HG02981 (cell line): ENCODE measurements around the gene GALNT9.
"Not testable (repeated sequence)": the region's sequence is repeated elsewhere in the genome, so short reads cannot be mapped to it uniquely, and the experiment has no call there.

Experiments used
- ATAC-seq: cut with Tn5 transposase; IDR thresholded peaks from one replicate; pipeline ENCODE4 v1.9.1; 2021; ENCODE audit warnings: mild to moderate bottlenecking, moderate library complexity; ENCODE audit not compliant: unreplicated experiment

The GALNT9 gene

DNA sequence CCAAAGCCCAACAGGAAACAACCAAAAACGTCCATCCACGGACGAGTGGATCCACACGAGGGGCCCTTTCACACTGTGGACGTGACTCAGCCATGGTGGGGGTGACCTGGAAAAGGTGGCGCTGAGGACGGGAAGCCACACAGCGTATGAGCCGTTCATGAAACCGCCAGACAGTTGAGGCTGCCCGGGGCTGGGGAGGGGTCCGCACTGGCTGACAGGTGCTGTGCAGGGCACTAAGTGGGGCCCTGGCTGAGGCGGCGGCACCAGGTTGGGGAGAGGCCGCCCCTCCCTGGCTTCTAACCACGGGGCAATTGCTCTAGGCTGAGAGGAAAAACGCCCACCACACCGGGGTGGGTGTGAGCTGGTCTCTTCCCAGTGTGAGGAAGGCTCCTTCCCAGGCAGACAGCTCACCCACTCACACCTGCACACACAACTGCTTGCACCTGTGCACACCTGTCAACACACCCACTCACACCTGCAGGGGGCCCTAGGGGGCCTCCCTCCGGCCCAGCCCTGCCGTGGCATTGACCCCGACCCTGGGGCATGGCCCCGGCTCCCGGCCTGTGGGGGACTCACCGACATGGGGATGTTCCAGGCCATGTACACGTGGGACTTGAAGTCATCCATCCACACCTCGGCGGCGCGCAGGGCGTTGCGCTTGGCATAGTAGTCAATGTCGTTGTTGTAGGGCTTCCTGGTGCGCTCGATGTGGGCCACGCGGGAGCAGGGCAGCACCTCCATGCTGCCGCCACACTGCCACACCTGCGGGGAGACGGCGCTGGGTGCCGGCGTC lies 126.3 kb downstream of the GALNT9 start:
- ATAC-seq = no peak

DNA sequence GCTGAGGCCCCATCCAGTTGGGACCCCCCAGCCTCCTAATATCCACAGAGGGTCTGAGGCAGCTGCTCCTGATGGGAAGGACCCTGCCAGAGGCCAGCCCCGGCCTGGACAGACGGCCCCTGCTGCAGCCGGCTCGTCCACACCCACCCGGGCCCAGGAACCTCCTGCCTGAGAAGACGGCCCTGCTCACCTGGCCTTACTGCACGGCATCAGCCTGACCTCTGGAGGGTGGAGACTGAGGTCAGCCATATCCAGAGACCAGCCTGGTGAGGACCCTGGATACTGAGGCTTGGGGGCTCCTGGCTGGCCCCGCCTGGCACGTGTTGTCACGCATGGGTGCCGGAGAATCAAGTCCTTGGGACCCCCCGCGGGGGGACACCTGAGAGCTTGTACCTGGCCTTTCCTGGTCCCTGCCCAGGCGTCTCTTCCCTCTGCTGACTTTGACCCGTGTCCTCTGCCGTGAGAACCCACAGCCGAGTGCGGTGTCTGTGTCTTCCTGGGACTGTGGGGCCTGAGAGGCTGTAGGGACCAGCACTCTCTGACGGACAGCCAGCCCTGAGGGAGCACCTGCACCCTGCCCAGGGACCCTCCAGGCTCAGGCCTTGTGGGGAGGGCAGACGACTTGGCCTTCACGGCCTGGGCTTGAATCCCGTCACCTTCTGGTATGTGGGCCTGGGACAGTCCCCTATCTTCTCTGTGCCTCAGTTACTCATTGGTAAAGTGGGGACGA lies 127.8 kb downstream of the GALNT9 start:
- no peak for ATAC-seq

GRCh38 chr12:132200800-132201199 lies 128.6 kb downstream of the GALNT9 start:
- no peak for ATAC-seq

GRCh38 chr12:132199526-132200319 lies 129.7 kb downstream of the GALNT9 start:
- ATAC-seq = no peak

GRCh38 chr12:132199101-132199500 lies 130.3 kb downstream of the GALNT9 start:
- ATAC-seq = no peak

DNA sequence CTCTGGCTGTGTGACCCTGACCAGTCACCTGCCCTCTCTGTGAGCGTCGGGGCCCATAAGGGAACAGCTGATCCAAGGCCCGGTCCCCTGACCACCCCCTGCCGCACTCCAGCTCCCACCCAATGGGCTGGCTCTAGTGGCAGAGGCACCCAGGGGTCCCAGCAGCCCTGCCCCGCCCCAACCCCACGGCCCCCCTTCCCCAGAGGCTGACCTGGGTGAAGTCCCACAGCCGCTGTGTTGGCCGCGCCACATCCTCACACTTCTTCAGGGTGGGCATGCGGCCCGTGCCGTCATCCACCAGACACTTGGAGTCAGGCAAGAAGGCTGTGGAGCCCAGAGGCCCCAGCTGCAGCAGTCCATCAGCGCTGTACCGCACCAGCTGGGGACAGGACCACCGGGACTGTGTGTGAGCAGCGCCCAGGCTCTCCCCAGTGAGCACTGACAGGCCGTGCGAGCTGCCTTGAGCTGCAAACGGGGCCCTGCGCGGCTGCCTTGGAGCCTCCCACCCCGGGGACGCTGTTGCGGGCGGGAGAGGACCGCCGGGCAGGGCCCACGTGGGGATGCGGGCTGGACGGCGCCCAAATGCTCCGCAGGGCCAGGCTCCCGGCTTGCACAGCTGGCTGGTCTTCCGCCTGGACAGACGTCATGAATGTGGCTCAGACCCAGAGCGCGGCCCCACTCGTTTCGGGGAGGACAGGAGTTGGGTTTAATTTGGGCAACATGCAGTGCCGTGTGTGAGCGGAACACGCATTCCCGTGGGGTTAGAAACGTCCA lies 131.6 kb downstream of the GALNT9 start:
- ATAC-seq = no peak

DNA sequence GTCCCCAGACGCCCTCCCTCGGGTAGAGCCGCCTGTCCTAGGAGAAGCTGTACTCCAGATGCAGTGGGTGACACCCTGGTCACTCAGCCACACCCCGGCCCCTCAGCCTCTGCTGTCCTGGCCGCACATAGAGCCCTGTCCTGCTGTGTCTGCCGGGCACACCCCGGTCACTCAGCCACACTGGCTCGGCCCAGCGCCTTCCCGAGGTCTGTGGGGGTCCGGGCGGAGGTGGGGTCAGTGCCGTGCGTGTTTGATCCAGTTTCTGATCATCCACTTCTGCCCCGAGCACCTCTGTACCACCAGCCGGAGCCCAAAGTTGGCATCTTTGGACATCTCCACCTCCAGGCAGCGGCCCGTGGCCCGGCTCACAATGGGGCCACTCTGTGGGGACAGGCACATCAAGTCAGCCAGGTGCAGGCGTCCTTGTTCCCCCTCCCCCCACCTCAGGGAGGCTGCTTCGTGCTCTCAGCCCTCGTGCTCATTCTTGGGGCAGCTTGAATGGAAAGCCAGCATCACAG lies 132.5 kb downstream of the GALNT9 start:
- ATAC-seq = no peak

- no peak for ATAC-seq
These were observed 133.1 kb downstream of the GALNT9 start for GRCh38 chr12:132196038-132196872.

- not testable (repeated sequence) for ATAC-seq
These were observed 134.1 kb downstream of the GALNT9 start for GRCh38 chr12:132195242-132195641.

DNA sequence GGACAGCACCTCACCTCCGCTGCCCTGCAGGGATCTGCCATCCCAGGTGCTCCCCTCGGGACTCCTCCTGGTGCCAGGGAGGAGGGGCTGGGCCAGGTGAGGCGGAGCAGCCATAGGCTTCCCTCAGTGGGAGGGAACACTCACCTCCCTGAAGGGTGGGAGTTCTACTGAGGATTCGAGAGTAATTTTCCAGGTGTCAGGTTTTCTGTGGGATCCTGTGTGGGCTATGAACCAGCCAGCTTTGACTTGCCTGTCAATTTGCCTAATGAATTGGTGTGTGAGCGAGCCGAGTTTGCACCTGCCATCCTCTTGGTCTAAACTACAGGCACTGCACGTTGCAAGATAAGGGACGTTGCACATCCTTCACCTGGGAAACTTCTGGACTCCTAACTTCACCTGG lies 134.8 kb downstream of the GALNT9 start:
- ATAC-seq = no peak

- no peak for ATAC-seq
These were observed 135.3 kb downstream of the GALNT9 start for GRCh38 chr12:132194056-132194455.

DNA sequence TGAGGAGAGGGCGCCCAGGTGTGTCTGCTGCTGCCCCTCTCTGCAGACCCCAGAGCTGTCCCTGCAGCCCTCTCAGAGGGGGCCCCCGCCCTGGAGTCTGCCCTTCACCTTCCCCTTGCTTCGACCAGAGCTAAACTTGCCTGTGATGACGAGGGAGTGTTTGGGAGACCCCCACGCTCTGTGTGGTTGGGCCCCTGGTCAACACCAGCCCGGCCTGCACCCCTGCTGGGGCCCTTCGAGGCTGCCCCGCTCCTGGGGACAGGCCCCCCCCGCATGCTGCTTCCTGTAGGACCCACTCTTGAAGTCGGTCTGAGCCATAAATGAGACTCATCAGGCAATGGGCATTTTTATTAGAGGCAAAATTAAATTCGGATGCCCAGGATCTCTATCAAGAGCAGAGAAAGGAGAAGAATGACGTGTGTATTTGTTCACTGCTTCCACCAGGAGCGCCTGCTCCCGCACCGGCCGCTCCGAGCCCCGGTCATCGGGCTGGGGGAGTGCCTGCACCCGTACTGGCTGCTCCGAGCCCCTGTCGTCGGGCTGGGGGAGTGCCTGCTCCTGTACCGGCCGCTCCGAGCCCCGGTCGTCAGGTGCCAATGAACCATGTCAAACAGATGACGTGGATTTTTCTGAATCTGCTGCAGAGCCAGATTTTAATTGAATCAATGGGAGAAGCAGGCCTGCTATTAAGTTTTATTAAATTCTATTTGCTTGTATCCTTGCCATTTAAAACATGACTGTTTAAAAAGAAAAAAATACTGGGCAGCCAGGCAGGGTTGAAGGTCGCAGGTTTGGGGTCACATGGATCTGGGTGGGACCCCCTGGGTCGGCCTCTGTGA lies 137.5 kb downstream of the GALNT9 start:
- ATAC-seq = no peak

GRCh38 chr12:132190834-132191500 lies 138.4 kb downstream of the GALNT9 start:
- no peak for ATAC-seq

GRCh38 chr12:132190012-132190755 lies 139.2 kb downstream of the GALNT9 start:
- peak; percentile 22 for ATAC-seq

GRCh38 chr12:132189378-132190011 lies 139.9 kb downstream of the GALNT9 start:
- ATAC-seq = peak; percentile 86

DNA sequence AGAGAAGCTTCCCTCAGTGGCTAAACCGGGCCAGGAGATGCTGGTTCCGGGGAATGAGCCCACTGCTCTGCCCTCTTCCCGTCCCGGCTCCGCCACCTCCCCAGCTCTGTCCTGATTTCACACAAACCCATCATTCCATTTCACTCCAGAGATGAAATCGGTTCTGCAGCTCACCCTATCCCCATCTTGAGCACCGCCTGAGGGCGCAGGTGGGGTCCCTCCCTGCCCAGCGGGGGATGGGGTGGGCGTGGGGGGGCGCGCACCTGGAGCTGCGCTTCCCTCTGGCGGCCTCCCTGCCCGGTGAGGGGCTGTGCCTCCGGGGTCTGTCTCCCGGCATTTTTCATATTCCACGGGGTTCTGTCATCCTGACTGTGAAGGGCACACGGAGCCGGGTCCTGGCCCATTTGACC lies 140.5 kb downstream of the GALNT9 start:
- no peak for ATAC-seq

DNA sequence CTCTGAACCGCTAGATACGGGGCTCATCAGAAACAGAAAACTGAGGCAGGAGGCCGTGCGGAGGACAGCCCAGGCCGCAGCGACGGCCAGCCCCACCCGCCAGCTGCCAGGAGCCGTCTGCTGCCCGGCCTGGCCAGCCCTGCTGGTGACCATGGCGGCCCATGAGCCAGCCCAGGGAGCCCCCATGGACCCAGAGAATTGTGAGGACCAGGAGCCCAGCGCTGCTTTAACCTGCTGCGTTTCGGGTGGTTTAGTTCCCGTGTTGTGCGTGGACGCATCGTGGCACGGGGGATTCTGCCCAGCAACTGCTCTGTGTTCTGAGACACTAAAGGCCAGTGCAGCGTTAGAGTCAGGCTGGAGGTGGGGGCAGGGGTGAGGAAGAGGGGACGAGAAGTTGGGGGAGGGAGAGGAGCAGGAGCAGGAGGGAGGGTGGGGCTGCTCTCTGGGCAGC lies 140.9 kb downstream of the GALNT9 start:
- no peak for ATAC-seq
